ENCODE results near the gene STK32B.

Gene STK32B

GRCh38 chr4:5072948-5073347 lies 21.7 kb downstream of the STK32B start:
- no peak for DNase-seq

GRCh38 chr4:5078009-5078408 lies 26.7 kb downstream of the STK32B start:
- DNase-seq: no peak

GRCh38 chr4:5079581-5079980 lies 28.3 kb downstream of the STK32B start:
- DNase-seq: no peak

GRCh38 chr4:5081441-5081999 lies 30.2 kb downstream of the STK32B start:
- no peak for DNase-seq

- DNase-seq: no peak
These were observed 31.1 kb downstream of the STK32B start for GRCh38 chr4:5082376-5082775.

- no peak for DNase-seq
These were observed 33.7 kb downstream of the STK32B start for GRCh38 chr4:5084911-5085475.

GRCh38 chr4:5086535-5086934 lies 35.3 kb downstream of the STK32B start:
- DNase-seq: no peak

- no peak for DNase-seq
These were observed 45.0 kb downstream of the STK32B start for GRCh38 chr4:5096261-5096660.

- no peak for DNase-seq
These were observed 46.9 kb downstream of the STK32B start for GRCh38 chr4:5098176-5098575.

- DNase-seq: no peak
These were observed 49.1 kb downstream of the STK32B start for GRCh38 chr4:5100336-5100735.

GRCh38 chr4:5100986-5101385 lies 49.7 kb downstream of the STK32B start:
- no peak for DNase-seq

- DNase-seq: no peak
These were observed 50.3 kb downstream of the STK32B start for GRCh38 chr4:5101571-5101970.

GRCh38 chr4:5110901-5111300 lies 59.6 kb downstream of the STK32B start:
- DNase-seq: no peak

- no peak for DNase-seq
These were observed 61.2 kb downstream of the STK32B start for GRCh38 chr4:5112333-5113095.

GRCh38 chr4:5114950-5115349 lies 63.7 kb downstream of the STK32B start:
- DNase-seq: no peak

- no peak for DNase-seq
These were observed 67.0 kb downstream of the STK32B start for GRCh38 chr4:5118091-5118786.

GRCh38 chr4:5118994-5119835 lies 67.9 kb downstream of the STK32B start:
- no peak for DNase-seq

GRCh38 chr4:5120067-5120466 lies 68.8 kb downstream of the STK32B start:
- no peak for DNase-seq

- DNase-seq: no peak
These were observed 69.2 kb downstream of the STK32B start for GRCh38 chr4:5120468-5120867.

GRCh38 chr4:5122114-5122513 lies 70.8 kb downstream of the STK32B start:
- DNase-seq: no peak

- no peak for DNase-seq
These were observed 73.6 kb downstream of the STK32B start for GRCh38 chr4:5124876-5125275.

GRCh38 chr4:5125321-5125720 lies 74.0 kb downstream of the STK32B start:
- no peak for DNase-seq

GRCh38 chr4:5126231-5126630 lies 75.0 kb downstream of the STK32B start:
- no peak for DNase-seq
